ENCODE data around the gene TPO.

TPO gene

GRCh38 chr2:1586923-1587840 lies 173.9 kb downstream of the TPO start:
- no peak for DNase-seq

- no peak for DNase-seq
These were observed 175.1 kb downstream of the TPO start for GRCh38 chr2:1588051-1588977.

GRCh38 chr2:1588978-1589621 lies 175.8 kb downstream of the TPO start:
- DNase-seq = no peak

GRCh38 chr2:1590596-1591460 lies 177.6 kb downstream of the TPO start:
- DNase-seq = no peak

GRCh38 chr2:1591461-1591770 lies 178.2 kb downstream of the TPO start:
- DNase-seq = no peak
